Measurements from ENCODE around the gene FGR. TPM values are rescaled to one million over a fixed set of nuclear protein-coding genes. Genes with fewer than 3 reads are reported as not detected.
A peak's percentile ranks its signal among the peaks of the same experiment; 100 is the strongest.

FGR gene
- polyA plus RNA-seq, 1 of the 3 experiments (the other 2 are of a cell fraction) = not detected

GRCh38 chr1:27567971-27568299 lies 67.0 kb downstream of the FGR start:
- Histone ChIP-seq H4K20me1 (ENCODE audit: insufficient read depth) (peaks cover 64% of the 10 kb centered on the region), H3K27me3 (ENCODE audit: insufficient read depth) (no peaks in the 10 kb centered on the region), H2AFZ (ENCODE audit: low read depth) (no peak overlapping the region), H3K9me2 (no peaks in the 10 kb centered on the region), H3K4me1 (ENCODE audit: control insufficient read depth in 1 of 2, insufficient read depth in 2 of 2, low read depth in 1 of 2, low read length in 1 of 2) (peaks cover 49 to 77% of the 10 kb centered on the region in 2 experiments; a peak in 3 of 4 replicates), H3K4me2 (0 out of 2 replicates have a peak overlapping the region, but pooled peaks have one; percentile 27), H3F3A (replicated peaks; ENCODE audit: insufficient read depth) (no peaks in the 10 kb centered on the region), H3K4me3 (ENCODE audit: low read depth in 2 of 2, low read length in 1 of 2) (no peak overlapping the region), H3K9me3 (no peaks in the 10 kb centered on the region), H3K27ac (ENCODE audit: low read depth in 2 of 2, low read length in 1 of 2) (peak overlapping the region in 1 of 2 experiments; percentile 23; a peak in 1 of 4 replicates), H3K79me2 (ENCODE audit: insufficient read depth) (peaks cover 63% of the 10 kb centered on the region), H3K36me3 (replicated peaks in 1 of 2; ENCODE audit: control insufficient read depth in 1 of 2, insufficient read depth in 2 of 2, low read length in 1 of 2) (no peaks in the 10 kb centered on the region), H3K9ac (no peak overlapping the region)
- TF ChIP-seq, protein P1, sequence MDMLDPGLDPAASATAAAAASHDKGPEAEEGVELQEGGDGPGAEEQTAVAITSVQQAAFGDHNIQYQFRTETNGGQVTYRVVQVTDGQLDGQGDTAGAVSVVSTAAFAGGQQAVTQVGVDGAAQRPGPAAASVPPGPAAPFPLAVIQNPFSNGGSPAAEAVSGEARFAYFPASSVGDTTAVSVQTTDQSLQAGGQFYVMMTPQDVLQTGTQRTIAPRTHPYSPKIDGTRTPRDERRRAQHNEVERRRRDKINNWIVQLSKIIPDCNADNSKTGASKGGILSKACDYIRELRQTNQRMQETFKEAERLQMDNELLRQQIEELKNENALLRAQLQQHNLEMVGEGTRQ (IDR thresholded peaks at IDR 0.05; ENCODE audit: borderline replicate concordance, low read depth, low read length) = no peak
- TF ChIP-seq, protein P2, sequence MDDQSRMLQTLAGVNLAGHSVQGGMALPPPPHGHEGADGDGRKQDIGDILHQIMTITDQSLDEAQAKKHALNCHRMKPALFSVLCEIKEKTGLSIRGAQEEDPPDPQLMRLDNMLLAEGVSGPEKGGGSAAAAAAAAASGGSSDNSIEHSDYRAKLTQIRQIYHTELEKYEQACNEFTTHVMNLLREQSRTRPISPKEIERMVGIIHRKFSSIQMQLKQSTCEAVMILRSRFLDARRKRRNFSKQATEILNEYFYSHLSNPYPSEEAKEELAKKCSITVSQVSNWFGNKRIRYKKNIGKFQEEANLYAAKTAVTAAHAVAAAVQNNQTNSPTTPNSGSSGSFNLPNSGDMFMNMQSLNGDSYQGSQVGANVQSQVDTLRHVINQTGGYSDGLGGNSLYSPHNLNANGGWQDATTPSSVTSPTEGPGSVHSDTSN (IDR thresholded peaks at IDR 0.05) = no peak
- TF ChIP-seq GATA2 (CRISPR knock-in tag; IDR thresholded peaks at IDR 0.05) (no peak), POLR2AphosphoS5 (IDR thresholded peaks at IDR 0.05; ENCODE audit: low read depth, low read length) (no peak), RFX5 (IDR thresholded peaks at IDR 0.05; ENCODE audit: low read length) (no peak), ZBTB33 (IDR thresholded peaks at IDR 0.05; ENCODE audit: borderline replicate concordance, low read depth) (no peak), YY1 (IDR thresholded peaks at IDR 0.05; ENCODE audit: low read depth) (no peak), NFIC (IDR thresholded peaks at IDR 0.05; ENCODE audit: borderline replicate concordance) (no peak), USF1 (IDR thresholded peaks at IDR 0.05; ENCODE audit: borderline replicate concordance, low read depth) (no peak), FOXM1 (IDR thresholded peaks at IDR 0.05; ENCODE audit: low read depth) (no peak), RXRA (IDR thresholded peaks at IDR 0.05; ENCODE audit: borderline replicate concordance, low read depth) (no peak), EZH2phosphoT487 (IDR thresholded peaks at IDR 0.05; ENCODE audit: borderline replicate concordance, low read depth) (no peak)
- CTCF ChIA-PET = interaction anchor here (0.6 to 24.8 kb wide), 14 partner anchors 10 to 1592 kb away, joined by 3 to 603 read pairs (median 4); partner anchors contain the start of genes AHDC1 and FAM76A
- 96% methylated on average over 8 of the region's 8 CpGs for WGBS (ENCODE audit: low lambda C conversion rate)
- POLR2A ChIA-PET = interaction anchor here (1.2 to 1.8 kb wide), 2 partner anchors 31 to 36 kb away, joined by 3 to 4 read pairs; partner anchors contain the start of gene AHDC1
- DNase-seq = no peak
